A673 (cell line): Measurements from ENCODE around the gene SESN1.

Experiments
- EZH2 ChIP-seq: fragments of 200-600 bp; sonication (generic); IDR thresholded peaks from 2 replicates; pipeline ENCODE4 v1.6.1; 2017; ENCODE audit warnings: borderline replicate concordance, low read depth, mild to moderate bottlenecking, mixed read lengths, antibody characterized with exemption, low read length; ENCODE audit not compliant: poor library complexity, severe bottlenecking
- TF ChIP-seq, protein P1 (sequence below): fragments of 300-800, 200-600 bp; sonication (generic); conservative IDR thresholded peaks from 2 replicates; pipeline ENCODE4 v1.5.1; 2017; ENCODE audit warnings: low read depth, mild to moderate bottlenecking, antibody characterized with exemption, low read length, moderate library complexity, mixed read lengths

DNA sequence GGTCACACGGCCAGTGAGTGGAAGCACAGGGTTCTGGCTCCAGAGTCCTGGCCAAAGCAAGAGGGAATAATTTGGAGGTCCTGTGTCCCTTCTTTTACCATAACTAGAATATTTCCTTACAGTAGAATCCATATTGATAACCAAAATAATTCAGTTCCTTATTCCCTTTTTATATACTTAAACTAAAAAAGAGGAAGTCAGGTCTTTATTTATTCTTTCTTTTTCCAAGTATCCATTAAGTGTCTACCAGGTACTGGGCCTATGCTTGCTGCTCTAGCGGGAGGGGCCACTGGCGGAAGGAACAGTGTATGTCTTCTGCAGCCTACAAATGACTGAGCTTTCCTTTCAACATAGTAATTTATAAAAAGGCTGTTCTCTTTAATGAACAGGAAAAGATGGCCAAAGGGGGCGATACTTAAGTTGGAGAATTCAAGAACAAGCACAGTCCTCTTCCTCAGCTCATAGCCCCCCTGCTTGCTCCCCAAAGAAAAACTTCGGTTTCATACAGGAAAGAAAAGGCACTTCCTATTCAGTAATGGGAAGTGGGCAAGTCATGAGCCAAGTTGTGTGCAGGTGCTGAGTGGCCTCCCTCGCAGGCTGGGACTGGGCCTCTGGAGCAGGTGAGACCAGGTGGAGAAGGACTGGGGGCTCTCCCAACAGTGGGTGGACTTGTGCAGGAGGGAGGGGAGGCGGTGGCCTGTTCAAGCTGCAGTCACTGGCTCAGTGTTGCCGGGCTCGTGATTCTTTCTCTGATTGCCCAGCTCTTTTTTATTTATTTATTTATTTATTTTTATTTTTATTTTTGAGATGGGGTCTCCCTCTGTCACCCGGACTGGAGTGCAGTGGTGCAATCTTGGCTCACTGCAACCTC lies 135.5 kb downstream of the SESN1 start:
- no peak for TF ChIP-seq EZH2
- TF ChIP-seq, protein P1, sequence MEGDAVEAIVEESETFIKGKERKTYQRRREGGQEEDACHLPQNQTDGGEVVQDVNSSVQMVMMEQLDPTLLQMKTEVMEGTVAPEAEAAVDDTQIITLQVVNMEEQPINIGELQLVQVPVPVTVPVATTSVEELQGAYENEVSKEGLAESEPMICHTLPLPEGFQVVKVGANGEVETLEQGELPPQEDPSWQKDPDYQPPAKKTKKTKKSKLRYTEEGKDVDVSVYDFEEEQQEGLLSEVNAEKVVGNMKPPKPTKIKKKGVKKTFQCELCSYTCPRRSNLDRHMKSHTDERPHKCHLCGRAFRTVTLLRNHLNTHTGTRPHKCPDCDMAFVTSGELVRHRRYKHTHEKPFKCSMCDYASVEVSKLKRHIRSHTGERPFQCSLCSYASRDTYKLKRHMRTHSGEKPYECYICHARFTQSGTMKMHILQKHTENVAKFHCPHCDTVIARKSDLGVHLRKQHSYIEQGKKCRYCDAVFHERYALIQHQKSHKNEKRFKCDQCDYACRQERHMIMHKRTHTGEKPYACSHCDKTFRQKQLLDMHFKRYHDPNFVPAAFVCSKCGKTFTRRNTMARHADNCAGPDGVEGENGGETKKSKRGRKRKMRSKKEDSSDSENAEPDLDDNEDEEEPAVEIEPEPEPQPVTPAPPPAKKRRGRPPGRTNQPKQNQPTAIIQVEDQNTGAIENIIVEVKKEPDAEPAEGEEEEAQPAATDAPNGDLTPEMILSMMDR = no peak
